Measurements from ENCODE around the gene DHRS2.

- TF ChIP-seq CTCF (IDR thresholded peaks at IDR 0.05) (no peak), POLR2A (IDR thresholded peaks at IDR 0.05) (no peak)
Measured at GRCh38 chr14:23601424-23601823, 34.7 kb upstream of the DHRS2 start.
